Fibroblast of villous mesenchyme (primary cell): Measurements from ENCODE around the gene GLTP. TPM values are rescaled to one million over a fixed set of nuclear protein-coding genes. Genes with fewer than 3 reads are reported as not detected.
"Not testable (repeated sequence)": the region's sequence is repeated elsewhere in the genome, so short reads cannot be mapped to it uniquely, and the experiment has no call there.

Experiments
- DNase-seq: peaks from one replicate; pipeline ENCODE4 v3.0.0-alpha.2; 2010; ENCODE audit warnings: low read depth
- H3K4me3 ChIP-seq: 2 replicates; pipeline ENCODE4 v1.5.1; 2011; ENCODE audit warnings: low read depth, mild to moderate bottlenecking, low read length
- total RNA-seq: library from RNA; depleted of rRNA; stranded (reverse); fragments of >200 nt; gene quantifications from 2 replicates; pipeline ENCODE4 v1.2.3, GENCODE V29; 2012
- TF ChIP-seq, protein P1 (sequence below): IDR thresholded peaks from 2 replicates; pipeline ENCODE4 v1.5.1; 2012; ENCODE audit warnings: low read depth, mild to moderate bottlenecking, low read length; ENCODE audit not compliant: insufficient read depth

Gene GLTP
- total RNA-seq, 1 donor: 52.2 TPM

DNA sequence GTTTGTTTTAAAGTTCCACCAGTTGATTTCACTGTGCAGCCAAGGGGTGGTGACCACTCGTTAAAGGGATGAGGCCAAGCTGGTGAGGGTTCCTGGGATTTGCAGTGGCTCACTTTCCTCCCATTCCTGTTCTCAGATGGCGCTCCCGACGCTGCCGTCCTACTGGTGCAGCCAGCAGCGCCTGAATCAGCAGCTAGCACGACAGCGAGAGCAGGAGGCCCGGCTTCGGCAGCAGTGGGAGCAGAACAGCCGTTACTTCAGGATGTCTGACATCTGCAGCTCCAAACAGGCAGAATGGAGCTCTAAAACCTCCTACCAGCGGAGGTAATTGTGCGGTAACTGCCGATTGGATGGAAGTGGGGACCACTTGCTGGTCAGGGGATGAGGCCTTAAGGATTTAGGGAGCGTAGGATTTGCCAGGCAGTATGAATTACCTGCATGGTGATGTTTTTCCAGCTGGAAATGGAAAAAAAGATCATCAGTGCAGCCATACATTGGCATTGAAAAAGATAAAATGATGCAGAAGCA is 22.6 kb upstream of the GLTP start:
- no peak for DNase-seq
- TF ChIP-seq, protein P1, sequence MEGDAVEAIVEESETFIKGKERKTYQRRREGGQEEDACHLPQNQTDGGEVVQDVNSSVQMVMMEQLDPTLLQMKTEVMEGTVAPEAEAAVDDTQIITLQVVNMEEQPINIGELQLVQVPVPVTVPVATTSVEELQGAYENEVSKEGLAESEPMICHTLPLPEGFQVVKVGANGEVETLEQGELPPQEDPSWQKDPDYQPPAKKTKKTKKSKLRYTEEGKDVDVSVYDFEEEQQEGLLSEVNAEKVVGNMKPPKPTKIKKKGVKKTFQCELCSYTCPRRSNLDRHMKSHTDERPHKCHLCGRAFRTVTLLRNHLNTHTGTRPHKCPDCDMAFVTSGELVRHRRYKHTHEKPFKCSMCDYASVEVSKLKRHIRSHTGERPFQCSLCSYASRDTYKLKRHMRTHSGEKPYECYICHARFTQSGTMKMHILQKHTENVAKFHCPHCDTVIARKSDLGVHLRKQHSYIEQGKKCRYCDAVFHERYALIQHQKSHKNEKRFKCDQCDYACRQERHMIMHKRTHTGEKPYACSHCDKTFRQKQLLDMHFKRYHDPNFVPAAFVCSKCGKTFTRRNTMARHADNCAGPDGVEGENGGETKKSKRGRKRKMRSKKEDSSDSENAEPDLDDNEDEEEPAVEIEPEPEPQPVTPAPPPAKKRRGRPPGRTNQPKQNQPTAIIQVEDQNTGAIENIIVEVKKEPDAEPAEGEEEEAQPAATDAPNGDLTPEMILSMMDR: no peak
- H3K4me3 ChIP-seq: no peak overlapping the region

DNA sequence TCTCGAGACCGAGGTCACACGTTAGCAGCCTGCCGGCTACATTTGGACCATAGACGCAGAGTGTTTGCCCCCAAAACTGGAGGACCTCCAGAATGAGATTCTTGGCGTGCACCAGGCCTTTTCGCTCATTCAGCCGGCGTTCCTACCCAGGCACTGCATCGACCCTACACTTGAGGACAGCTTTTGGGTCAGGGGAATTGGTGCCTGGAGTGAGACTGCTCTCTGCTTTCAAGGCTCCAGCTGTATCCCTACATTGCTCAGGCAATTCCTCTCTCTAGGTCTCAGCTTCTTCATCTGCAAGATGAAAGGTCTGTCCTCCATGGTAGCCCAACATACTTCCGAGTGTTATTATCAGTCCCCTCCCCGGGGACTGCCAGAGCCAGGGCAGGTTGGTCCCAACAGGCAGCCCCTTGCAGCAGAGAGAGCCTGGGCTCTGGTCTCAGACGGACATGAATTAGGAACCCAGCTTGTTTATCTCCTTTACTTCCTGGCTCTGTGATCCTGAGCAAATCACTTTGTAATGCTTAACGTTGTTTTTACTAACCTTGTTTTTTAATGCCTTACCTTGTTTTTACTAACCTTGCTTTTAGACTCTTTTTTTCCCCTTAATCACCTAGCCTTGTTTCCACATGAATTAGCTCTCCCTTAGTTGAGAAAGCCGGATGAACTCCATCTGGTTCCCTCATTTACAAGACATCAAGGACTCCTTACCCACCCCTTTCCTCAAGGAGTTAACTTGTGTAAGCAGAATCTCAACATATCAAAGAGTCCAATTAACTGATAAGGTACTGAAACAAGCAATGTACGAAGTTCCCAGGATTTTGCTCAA is 20.6 kb upstream of the GLTP start:
- H3K4me3 ChIP-seq: peak overlapping the region; percentile 74
- TF ChIP-seq, protein P1: no peak
- DNase-seq: peak; percentile 7

DNA sequence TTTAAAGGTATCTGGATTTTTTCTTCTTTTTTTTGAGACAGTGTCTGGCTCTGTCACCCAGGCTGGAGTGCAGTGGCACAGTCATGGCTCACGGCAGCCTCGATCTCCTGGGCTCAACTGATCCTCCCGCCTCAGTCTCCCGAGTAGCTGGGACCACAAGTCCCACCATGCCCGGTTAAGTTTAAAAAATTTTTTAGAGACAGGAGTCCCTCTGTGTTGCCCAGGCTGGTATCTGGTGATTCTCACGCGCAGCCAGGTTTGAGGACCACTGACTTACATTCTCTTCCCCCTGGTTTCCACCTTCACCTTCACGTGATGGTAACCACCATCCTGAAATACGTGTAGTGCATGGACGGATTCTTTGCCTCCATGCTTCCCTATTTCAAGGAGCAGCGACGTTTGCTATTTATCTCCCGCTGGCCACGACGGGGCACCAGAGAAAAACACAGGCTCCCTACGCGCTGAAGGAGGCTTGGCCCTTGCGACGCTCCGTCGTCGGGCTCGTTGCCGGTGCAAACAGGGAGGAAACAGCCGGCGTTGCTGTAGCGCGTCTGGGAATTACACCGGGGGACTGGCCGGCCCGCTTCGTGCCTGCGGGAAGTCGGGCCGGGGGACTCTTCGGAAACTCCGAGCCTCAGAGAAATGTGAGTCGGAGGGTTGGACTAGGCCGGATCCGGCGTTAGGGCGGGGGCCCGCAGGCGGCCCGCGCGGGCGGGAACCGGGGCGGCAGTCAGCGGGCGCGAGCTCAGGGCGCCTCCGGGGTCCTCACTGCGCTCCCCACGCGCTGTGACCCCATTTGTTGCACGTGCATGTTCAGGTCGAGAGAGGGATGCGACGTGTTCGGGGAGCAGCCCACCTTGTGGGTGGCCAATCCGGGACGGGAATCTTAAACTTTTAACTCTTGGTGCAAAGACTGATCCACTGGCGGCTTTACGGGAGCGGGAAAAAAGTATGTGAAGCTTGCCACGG is 19.7 kb upstream of the GLTP start, which contains the start of gene TCHP:
TSS of gene TCHP (plus strand) at position 492 of the 969 bp plus-strand sequence. CDS start 2,753 bp downstream, outside the sequence.
- TF ChIP-seq, protein P1: peak; percentile 36
- peak within 1 kb of the TSS; percentile 74 for H3K4me3 ChIP-seq
- peak; percentile 90 for DNase-seq

DNA sequence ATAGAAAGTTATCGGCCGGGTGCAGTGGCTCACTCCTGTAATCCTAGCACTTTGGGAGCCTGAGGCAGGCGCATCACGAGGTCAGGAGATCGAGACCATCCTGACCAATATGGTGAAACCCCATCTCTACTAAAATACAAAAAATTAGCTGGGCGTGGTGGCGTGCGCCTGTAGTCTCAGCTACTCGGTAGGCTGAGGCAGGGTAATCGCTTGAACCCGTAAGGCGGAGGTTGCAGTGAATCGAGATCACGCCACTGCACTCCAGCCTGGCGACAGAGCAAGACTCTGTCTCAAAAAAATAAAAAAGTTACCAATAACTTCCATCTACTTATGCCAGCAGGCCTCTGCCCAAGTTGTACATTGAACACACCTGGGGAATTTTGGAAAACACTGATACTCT is 19.0 kb upstream of the GLTP start:
- not testable (repeated sequence) for DNase-seq
- peak overlapping the region; percentile 74 for H3K4me3 ChIP-seq

DNA sequence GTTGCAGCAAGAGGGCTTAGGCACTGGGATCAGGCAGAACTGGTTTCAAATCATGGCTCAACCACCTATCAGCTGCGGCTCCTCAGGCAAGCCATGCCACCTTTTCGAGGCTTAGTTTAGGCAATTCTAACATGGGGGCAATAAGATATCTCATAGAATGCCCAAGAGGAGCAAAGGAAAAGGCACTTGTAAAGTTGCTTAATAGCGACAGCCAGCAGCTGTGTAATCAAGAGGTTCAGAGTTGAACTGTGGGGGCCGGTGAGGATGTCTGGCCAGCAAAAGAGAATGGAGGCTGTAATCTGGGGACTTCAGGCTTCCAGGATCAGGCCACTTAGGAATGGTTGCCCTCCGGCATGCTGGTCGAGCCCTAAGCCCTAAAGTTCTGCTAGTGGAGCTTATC is 16.7 kb upstream of the GLTP start:
- H3K4me3 ChIP-seq: no peak overlapping the region
- no peak for DNase-seq
- TF ChIP-seq, protein P1: no peak

DNA sequence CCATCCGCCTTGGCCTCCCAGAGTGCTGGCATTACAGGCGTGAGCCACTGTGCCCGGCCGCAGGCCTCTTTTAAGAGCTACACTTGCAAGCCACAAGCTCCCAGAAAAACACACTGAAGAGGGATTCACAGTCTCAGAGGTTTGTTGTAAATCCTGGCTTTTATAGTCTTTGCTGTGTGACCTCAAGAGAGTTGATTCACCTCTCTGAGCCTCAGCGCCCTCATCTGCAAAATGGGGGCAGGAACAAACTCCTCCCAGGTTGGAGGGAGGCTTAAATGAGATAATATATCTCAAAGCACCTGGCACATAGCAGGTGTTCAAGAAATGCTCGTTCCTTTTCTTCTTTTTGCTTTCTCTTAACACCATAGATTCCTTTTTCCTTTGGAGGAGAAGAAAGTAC is 15.8 kb upstream of the GLTP start:
- TF ChIP-seq, protein P1: no peak
- no peak for DNase-seq
- no peak overlapping the region for H3K4me3 ChIP-seq

DNA sequence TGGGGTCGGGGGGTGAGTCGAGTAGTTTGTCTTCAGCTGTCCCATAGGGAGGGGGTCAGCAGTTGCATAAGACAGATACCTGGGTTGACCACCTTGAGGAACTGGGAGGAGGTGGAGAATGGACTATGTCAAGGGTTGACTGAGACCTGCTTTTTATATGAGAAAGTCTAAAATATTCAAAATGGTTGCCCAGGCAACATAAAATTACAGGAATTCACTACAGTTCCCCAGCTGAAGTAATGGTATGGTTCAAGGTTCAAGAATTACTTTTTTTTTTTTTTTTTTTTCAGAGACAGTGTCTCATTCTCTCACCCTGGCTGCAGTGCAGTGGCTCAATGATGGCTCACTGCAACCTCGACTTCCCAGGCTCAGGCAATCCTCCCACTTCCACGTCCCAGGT is 14.6 kb upstream of the GLTP start:
- no peak overlapping the region for H3K4me3 ChIP-seq
- TF ChIP-seq, protein P1: no peak
- no peak for DNase-seq
